NOMO-1 treated with dmso at 0.1 percent for 144 hours (cell line): Measurements from ENCODE around the gene C5orf58.
"Not testable (repeated sequence)": the region's sequence is repeated elsewhere in the genome, so short reads cannot be mapped to it uniquely, and the experiment has no call there.

ENCODE experiments used
- DNase-seq: peaks from one replicate; lab custom pipeline; 2025; ENCODE audit not compliant: unreplicated experiment; lab: John Stamatoyannopoulos, UW

C5orf58 gene

DNA sequence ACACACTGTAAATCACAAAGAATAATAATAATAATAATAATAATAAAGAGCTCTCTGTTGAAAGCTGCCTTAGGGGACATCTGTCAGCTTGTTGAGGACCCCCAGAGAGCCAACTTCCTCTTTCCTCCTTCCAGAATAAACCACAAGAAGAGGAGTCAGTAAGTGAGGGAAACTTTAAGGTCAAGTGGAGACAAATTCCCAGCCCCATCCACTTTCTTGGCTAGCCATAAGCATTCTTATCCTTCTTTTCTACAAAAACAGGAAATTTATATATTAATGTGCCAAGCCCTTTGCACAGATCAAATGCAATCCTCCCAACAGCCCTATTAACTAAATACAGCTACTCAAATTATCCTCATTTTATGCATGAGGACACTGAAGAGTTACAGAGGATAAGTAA, 9.4 kb upstream of the C5orf58 start:
- no peak for DNase-seq

DNA sequence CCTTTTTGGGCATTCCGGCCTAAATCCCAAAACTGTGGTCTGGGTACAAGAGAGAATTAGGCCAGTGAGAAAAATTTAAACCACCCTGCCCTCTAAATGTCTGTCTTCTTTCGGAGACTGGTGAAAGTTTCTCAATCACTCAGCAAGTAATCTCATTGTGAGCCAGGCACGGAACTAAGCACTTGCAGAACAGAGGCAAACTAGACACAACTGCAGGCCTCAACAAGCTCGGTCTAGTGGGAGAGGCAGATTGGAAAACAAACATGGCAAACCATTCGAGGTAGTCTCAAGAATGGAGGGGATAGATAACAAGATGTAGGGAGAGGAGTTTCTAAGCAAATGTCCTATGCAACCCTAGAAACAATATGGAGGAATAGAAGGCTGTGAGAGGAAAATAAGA, 8.9 kb upstream of the C5orf58 start:
- no peak for DNase-seq

DNA sequence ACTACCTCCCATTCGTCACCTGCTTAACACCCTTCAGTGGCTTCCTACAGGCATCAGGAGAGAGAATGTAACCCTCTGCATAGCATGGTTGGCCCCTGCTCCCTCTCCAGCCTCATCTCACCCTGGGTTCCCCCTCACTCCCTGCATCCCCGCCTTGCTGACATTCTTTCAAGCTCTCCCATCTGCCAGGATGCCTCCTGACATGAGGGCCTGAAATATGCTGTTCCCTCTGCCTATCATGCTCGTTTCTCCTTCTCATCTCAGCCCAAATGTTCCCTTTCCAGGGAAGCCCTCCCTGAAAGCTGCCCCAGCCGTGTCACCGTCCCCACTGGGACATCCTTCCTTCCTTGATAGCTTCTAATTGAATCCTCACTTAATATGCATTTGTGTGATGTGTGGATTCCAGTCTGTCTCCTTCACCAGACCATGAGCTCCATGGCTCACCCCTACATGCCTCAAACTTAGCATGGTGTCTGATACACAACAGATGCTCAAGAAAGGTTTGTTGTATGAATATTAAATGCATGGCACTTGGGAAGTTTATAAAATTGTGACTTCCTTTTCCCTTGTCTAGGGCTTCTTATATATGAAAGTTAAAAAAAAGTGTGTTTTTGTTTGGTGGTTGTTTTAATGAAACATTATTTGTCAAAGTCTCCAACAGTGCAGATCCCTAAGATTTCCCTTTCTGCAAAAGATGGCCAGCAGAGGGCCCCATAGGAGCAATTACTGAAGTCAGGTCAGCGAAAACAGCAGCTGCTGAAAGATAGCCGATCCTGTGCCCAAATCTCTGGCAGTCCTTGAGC, 7.3 kb upstream of the C5orf58 start:
- peak; percentile 40 for DNase-seq

DNA sequence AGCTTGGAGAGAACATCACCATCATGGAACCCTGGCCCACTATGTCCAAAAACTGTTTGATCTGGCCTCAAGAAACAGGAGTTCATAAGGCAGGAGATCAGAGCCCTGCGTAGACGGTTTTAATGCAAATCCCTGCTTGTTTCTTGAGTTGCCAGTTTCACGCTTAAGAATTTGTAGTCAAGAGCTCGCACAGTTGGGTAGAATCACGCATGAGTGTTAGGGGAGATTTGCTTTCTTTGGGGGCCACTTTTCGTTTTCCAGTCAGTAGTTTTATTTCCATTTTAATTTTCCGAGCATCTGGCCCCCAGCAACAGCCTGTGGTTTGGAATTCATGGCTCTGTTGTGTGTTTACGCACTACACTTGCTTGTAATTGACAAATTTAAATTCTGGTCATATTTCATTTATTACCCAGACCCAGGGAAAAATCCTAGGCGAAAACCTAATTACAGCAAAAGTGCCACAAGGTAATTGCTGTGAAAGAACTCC, 6.6 kb upstream of the C5orf58 start:
- no peak for DNase-seq

DNA sequence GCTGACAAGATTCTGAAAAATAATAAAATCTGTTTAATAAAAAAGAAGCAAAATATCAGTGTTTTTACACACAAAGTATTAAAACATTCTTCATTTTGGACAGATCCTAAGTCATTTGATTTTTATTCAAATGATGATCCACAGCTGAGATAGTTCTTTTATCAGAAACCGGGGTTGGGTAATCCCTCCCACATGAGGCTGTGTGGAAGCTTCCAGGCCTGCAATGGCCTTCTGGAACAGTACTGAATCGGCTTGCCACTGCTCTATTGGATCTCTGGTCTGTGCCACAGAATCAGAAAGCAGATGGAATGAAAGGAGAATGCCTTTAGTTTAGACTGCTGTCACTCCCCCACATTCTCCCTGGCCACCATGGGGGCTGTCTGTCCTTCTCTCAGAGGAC, 6.1 kb upstream of the C5orf58 start:
- no peak for DNase-seq

DNA sequence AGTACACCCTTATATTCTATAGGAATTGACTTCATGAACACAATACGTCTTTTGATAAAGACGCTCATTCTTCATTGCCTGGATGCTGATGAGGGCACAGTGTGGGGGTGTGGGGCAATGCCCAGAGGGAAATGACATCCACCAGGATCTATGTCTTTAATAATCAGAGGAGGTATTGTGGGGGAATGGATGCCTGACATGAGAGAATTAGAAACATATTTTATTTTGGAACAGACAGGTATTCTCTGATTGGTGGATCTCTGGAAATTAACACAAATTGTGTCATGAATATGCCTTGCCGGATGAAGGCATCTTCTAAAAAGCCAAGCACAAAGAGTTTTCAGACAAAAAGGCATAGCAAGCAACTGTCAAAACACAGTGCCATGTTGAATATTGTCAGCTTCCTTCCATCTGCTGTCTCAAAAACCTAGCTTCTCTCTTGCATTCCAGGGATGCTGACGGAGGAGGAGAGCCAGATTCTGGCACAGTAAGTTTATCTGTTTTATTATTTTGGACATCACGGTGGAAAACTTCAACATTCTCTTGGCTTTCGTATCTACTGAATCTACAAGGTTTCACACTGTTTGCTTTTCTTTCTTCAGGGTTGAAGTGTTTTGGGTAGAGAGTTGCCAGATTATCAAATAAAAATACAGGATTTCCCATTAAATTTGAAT, 3.9 kb upstream of the C5orf58 start:
- no peak for DNase-seq

DNA sequence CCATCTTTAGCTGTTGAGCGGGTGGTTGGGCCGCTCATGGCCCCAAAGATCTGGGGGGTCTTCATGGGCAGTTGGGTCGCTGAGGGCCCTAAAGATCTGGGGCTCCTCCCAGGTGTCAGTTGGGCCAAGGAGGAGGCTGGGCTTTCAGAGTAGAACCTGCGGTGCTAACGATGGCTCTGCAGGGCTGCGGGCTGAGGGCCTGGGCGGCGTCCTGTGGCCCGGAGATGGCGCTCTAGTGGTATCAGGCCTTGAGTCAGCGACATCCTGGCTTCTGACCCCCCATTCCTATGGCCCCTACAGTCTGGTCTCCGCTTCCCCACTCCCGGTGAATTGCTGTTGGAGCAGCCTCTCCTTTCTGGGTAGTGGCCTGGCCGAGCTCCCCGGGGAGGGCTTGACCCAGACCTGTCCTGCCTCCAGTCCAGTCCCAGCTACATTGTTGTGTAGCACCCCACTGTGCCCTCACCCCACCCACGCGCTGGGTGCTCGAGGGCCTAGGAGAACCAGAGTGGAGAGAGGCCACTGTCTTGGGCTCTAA, 640 bp downstream of the C5orf58 start:
- DNase-seq = no peak

DNA sequence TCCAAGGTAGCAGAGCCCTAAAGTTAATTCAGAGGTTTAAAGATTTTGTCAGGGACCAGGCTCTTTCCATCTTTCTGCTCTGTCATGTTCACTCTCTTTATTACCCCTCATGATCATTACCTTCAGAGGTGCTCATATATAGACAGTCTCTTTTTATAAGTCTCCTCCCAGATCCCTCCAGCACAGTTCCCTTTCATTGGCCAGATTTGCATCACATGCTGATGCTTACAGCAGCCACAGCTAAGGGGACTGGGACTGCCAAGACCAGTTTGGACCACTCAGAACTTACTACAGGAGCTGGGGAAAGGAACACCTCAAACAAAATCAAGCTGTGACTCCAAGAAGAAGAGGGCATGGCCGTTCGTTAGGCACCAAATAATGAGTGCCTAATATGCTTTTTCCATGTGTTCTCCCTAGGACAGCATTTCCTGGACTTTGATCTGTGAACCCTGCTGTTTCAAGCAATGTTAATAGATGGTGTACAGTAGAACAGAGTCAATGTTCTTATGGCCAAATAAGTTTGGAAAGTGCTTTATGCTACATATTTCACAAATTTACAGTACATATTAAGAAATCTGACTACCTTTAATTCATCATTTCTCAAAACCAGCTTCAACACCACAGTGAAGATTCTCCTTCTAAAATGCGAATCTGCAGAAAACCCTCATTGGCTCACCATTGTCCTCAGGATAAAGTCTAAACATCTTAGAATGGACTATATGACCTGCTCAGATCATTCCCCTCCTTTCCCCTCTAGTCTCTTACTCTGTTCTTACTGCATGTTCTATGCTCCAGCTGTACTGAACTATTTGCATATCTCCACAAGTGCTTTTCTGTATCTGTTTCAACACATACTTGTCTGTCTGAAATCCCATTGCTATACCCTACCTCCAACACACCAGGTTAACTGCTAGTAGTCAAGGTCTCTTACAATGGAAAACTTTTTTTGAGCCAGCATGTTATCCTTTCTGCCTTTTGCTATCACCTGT, 3.4 kb downstream of the C5orf58 start:
- no peak for DNase-seq

DNA sequence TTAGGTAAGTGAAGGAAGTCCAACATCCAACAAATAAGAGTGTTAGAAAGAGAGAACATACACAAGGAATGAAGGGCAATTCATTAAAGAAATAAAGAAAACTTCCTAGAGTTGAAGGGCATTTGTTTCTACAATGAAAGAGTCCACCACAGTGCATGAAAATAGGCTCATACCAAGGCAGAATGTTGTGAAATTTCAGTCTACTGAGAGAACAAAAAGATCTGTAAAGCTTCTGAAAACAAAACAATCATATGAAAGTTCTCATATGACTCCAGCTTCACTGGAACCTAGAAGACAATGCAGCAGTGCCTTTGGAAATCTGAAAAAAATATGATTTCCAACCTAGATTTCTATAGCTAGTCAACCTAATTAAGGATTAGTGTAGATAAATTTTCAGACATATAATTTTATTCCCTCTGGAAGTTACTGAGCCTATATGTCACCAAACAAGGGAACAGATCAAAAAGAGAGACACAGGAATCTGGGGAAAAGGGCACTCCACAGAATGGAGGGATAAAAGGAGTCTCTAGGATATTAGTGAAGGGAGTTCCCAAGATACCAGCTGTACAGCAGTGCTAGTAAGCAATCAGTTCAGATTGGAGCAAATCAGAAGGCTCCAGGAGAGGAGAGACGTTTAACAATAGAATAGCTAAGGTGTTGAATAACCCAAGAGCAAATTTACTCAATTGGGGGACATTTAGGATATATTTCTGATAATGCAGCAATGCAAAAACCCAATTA, 5.8 kb downstream of the C5orf58 start:
- no peak for DNase-seq

DNA sequence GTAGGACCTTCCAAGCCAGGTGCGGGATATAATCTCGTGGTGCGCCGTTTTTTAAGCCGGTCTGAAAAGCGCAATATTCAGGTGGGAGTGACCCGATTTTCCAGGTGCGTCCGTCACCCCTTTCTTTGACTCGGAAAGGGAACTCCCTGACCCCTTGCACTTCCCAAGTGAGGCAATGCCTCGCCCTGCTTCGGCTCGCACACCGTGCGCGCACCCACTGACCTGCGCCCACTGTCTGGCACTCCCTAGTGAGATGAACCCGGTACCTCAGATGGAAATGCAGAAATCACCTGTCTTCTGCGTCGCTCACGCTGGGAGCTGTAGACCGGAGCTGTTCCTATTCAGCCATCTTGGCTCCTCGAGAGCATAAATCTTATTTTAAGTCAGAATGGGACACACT, 12.7 kb downstream of the C5orf58 start:
- DNase-seq = not testable (repeated sequence)

DNA sequence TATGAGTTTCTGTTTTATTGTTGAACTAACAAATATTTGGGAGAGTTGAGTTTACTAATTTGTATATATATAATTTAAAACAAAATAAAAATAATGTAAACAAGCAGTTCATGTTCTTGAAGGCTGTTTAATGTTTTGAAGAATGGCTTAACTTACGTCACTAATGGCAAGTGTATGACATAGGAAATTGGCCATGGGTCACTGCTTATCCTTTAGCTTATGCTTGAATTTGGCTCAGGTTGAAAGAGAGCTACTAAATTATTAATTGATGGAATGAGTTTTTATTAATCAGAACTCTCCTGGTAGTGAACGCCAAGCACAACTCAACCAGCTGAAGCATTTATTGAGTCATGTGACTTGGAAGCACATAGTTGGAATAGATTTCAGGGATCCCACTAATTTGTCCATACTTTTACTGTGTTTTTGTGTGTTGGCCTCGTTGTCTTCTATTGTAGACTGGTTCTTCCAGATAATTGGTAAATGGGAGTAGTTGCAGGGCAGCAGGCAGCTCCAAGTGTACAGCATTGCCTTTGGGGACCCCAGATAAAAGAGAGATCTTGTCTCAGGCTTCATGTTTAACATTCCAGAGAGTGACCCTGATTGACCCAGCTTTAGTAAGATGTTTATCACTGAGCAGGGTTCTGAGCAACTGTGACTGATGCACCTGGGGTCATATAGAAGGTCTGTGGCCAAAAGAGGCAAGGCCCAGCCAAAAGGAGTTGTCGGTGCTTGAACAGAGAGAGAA, 13.5 kb downstream of the C5orf58 start:
- DNase-seq = no peak

DNA sequence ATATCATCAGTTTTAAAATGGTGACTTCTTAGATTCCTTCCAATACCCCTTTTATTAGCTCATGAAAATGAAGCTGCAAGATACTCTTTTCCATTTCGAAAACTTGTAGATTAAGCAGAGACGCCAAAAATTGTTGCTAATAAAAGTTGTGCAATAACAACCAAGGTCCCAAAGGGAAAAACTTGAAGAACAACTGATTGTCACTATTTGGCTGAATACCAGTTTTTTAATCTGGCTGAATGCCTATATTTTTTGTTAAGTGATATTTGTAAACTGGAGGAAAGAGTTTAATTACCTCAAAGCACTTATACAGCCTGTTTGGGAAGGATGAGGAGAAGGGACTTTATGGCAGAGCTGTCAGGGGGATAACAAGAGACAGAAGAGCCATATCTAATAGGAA, 14.6 kb downstream of the C5orf58 start:
- no peak for DNase-seq

DNA sequence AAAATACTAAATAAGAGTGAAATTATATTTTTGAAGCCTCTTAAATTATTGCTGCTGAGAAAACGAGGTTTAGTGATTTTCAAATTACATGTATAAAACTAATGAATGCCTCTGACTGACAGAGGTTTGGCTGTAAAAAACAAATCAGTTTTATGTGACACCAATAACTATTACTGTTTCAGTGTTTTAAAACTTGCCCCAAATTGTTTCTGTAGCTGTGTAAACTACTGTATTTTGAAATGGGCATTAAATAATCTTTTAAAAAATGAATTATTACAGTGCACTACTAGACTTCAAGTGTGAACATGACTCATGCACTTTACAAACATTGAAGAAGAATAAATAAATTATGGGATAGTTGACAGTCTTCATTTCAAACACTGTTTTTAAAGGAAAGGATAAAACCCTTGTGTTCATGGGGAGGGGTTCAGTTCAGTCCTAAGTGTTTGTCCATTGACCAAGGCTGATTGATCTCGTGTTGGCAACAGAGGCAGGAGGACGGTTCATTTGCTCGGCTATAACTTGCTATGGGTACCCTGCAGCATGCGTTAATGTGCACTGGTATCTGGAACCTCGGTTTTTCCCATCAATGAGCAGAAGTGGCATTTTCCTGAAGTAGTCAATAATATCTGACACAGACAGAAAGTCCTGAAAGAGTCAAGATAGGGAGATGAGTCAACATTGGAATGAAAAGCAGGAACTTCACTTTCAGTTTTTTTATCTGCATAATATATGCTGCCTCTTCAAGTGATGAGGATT, 15.6 kb downstream of the C5orf58 start:
- no peak for DNase-seq

DNA sequence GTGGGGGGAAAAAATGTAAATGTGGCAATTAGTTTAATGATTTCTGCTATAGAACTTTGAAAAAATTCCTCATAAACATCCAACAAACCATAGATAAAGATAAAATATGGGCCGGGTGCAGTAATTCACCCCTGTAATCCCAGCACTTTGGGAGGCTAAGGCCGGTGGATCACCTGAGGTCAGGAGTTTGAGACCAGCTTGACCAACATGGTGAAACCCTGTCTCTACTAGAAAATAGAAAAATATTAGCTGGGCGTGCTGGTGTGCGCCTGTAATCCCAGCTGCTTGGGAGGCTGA, 16.1 kb downstream of the C5orf58 start:
- DNase-seq = not testable (repeated sequence)

DNA sequence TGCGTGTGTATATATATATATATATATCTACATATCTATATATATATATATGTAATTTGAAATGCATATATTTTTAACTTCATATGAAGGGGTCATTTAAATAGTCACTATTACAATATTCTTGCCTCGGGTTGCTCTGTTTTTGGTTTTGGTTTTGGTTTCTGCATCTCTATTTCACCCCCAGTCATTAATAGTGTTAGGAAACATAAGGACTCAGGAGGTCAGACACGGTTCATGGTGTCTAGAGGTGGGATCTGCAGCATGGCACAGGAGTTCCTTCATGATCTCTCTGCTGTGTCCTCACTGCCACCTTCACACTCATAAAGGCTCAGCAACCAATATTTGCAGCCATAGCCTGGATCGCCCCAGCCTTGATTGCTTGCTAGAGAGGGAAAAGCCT, 16.6 kb downstream of the C5orf58 start:
- DNase-seq = no peak

DNA sequence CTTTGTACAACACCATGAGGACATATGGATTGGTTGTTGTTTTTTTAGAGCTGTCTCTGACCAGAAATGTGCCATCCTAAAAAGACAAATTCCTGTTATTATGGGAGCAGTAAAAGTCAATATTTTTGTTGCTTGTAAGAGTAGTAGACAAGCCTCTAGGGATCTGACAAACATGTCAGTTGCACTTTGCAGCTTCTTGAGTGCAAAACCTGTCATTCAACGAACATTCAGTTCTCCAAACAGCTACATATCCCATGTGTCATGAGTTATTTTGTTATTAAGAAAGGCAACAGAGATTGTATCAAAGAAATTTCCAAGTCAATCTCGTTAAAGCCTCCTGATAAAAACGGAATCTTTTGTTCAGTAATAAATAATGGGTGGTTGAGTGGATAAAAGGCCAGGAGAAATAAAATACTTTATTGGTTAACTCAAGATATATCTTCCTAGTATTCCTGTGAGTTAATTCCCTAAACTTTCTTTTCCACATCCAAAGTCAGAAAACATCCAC, 18.1 kb downstream of the C5orf58 start:
- DNase-seq = no peak

DNA sequence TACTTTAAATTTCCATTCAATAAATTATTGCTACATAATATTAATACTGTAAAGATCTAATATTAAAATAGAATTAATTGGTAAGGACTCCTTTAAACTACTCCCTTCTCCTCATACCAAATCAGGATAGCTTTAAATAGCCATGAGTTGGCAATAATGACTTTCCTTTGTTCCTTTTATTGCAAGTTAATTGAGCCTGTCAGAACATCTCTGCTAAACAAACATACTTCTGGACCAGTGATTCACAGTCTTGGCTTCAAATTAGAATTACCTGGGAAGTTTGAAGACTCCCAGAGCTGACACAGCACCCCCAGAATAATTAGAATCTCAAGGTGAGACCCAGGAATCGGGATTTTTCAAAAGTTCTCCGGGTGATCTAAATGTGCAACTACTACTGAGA, 18.7 kb downstream of the C5orf58 start:
- DNase-seq = no peak

DNA sequence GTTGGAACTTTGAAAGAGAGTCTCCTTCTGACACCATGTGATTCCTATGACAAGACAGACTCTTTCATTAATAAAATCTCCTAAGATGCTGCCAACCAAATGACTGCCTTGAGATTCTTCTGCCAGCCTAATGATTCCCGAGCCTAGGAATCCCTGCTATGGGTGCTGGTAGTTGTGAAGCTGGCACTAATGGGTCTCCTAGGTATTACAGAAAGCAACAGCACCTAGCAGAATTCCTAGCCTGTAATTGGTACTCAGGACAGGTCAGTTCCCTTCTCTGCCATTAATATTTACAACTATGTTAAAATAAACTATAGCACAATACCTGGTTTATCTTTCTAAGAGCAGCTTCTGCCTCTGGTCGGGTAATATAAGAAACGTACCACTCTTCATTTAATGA, 19.3 kb downstream of the C5orf58 start:
- no peak for DNase-seq
